PFSK-1 (cell line): Measurements from ENCODE around the gene GALNT14.

ENCODE experiments used
- POLR2AphosphoS5 ChIP-seq: IDR thresholded peaks from 2 replicates; pipeline ENCODE4 v1.6.1; 2012; ENCODE audit warnings: low read depth, mild to moderate bottlenecking, control low read depth, low read length, moderate library complexity
- TAF1 ChIP-seq: IDR thresholded peaks from 2 replicates; pipeline ENCODE4 v1.6.1; 2012; ENCODE audit warnings: low read length, control low read depth, borderline replicate concordance; ENCODE audit not compliant: insufficient read depth
- TF ChIP-seq, protein P1 (sequence below), 2 experiments: IDR thresholded peaks; 2 replicates each; pipeline versions ENCODE4 v1.6.1 to v1.8.0; 2011 to 2012; ENCODE audit warnings: low read depth in 2 of 2, low read length in 2 of 2, control low read depth in 1 of 2, inconsistent platforms in 1 of 2, mild to moderate bottlenecking in 1 of 2, moderate library complexity in 1 of 2; ENCODE audit not compliant: insufficient read depth in 1 of 2

DNA sequence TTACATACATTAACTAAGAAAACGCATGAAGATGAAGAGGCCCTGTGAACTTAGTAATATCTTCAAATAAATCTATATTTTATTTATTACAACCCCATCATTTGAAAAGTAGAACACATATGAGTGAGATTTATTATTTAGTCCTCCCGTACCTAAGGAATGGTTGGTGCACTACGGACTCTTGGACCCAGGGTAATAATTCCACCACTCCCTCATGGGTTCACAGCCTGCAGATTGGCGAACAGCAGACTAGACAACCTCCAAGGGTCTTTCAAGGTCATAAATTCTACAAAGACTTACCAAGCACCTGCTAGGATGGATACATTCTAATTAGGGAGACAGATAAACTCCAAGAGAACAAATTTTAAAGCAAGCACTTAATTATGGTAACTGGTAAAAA is 51.6 kb downstream of the GALNT14 start:
- TF ChIP-seq TAF1 (no peak), POLR2AphosphoS5 (no peak)
- TF ChIP-seq, protein P1, sequence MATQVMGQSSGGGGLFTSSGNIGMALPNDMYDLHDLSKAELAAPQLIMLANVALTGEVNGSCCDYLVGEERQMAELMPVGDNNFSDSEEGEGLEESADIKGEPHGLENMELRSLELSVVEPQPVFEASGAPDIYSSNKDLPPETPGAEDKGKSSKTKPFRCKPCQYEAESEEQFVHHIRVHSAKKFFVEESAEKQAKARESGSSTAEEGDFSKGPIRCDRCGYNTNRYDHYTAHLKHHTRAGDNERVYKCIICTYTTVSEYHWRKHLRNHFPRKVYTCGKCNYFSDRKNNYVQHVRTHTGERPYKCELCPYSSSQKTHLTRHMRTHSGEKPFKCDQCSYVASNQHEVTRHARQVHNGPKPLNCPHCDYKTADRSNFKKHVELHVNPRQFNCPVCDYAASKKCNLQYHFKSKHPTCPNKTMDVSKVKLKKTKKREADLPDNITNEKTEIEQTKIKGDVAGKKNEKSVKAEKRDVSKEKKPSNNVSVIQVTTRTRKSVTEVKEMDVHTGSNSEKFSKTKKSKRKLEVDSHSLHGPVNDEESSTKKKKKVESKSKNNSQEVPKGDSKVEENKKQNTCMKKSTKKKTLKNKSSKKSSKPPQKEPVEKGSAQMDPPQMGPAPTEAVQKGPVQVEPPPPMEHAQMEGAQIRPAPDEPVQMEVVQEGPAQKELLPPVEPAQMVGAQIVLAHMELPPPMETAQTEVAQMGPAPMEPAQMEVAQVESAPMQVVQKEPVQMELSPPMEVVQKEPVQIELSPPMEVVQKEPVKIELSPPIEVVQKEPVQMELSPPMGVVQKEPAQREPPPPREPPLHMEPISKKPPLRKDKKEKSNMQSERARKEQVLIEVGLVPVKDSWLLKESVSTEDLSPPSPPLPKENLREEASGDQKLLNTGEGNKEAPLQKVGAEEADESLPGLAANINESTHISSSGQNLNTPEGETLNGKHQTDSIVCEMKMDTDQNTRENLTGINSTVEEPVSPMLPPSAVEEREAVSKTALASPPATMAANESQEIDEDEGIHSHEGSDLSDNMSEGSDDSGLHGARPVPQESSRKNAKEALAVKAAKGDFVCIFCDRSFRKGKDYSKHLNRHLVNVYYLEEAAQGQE (IDR thresholded peaks at IDR 0.05; ENCODE audit: insufficient read depth in 1 of 2, low read depth in 2 of 2, low read length in 2 of 2), result no peak
